Gastroesophageal sphincter (tissue), 3 donors: ENCODE results near the gene HYCC2.

Experiments
- CTCF ChIP-seq, 4 experiments: fragments of 200-600 bp in 2 of 4; fragments of 450-650 bp in 2 of 4; sonication (generic) in 1 of 4; IDR thresholded peaks; one replicate each; pipeline ENCODE4 v1.5.1; 2017 to 2019; ENCODE audit warnings: antibody characterized with exemption in 4 of 4, mild to moderate bottlenecking in 2 of 4, moderate library complexity in 2 of 4
- POLR2A ChIP-seq, 2 donors: fragments of 450-650 bp; IDR thresholded peaks; one replicate each; pipeline ENCODE4 v1.6.1; 2017; ENCODE audit warnings: antibody characterized with exemption in 2 of 2, mild to moderate bottlenecking in 2 of 2, moderate library complexity in 1 of 2
- POLR2AphosphoS5 ChIP-seq: sonication (generic); formaldehyde crosslinking; IDR thresholded peaks from one replicate; pipeline ENCODE4 v1.6.1; 2017; ENCODE audit warnings: antibody characterized with exemption

DNA sequence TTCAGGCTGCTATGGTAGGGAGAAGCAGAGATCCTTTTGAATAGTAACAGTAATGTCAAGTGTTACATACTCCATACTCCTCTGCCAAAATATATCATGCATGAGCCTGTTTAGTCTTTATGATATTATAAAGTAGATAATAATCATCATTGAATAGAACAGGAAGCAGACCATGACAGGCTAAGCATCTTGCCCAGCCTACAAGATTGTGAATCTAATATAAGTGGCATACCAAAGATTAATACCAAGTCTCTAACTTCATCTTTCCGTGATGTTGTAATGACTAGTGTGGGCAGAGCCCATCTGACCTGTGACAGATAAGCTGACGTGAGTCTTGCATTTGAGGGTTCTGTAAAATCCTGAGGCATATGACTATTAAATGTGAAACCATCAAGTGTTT, 13.4 kb upstream of the HYCC2 start:
- TF ChIP-seq CTCF (IDR thresholded peaks at IDR 0.05) = no peak
- TF ChIP-seq POLR2A (IDR thresholded peaks at IDR 0.05) = no peak
- TF ChIP-seq POLR2AphosphoS5 = no peak
